Ovary (tissue), 9 donors: ENCODE measurements around the gene CIAO3. TPM values are rescaled to one million over a fixed set of nuclear protein-coding genes. Genes with fewer than 3 reads are reported as not detected.
"Not testable (repeated sequence)": the region's sequence is repeated elsewhere in the genome, so short reads cannot be mapped to it uniquely, and the experiment has no call there.

Source experiments
- DNase-seq, 5 donors: peaks; one replicate each; pipeline ENCODE4 v3.0.0-alpha.2; 2019 to 2020
- H3K27ac ChIP-seq, 2 donors: fragments of 200-600 bp; one replicate each; pipeline versions ENCODE4 v1.5.1 to v1.8.0; 2019 to 2022
- H3K27me3 ChIP-seq: fragments of 200-600 bp; one replicate; pipeline ENCODE4 v1.8.0; 2022
- H3K36me3 ChIP-seq: fragments of 200-600 bp; sonication (generic); one replicate; pipeline ENCODE4 v1.5.1; 2019
- H3K4me1 ChIP-seq: one replicate; pipeline ENCODE4 v1.8.1; 2013; ENCODE audit warnings: mild to moderate bottlenecking, moderate library complexity; ENCODE audit not compliant: insufficient read depth
- H3K4me3 ChIP-seq: fragments of 200-600 bp; sonication (generic); one replicate; pipeline ENCODE4 v1.5.1; 2017
- H3K9me3 ChIP-seq, 2 donors: fragments of 200-600 bp in 1 of 2; sonication (generic) in 1 of 2; one replicate each; pipeline versions ENCODE4 v1.5.1 to v1.8.1; 2013 to 2019; ENCODE audit warnings: mild to moderate bottlenecking in 1 of 2, moderate library complexity in 1 of 2
- EP300 ChIP-seq: sonication (generic); formaldehyde crosslinking; IDR thresholded peaks from one replicate; pipeline ENCODE4 v1.6.1; 2017; ENCODE audit warnings: antibody characterized with exemption
- POLR2A ChIP-seq: fragments of 450-650 bp; IDR thresholded peaks from one replicate; pipeline ENCODE4 v1.6.1; 2017; ENCODE audit warnings: antibody characterized with exemption, mild to moderate bottlenecking, moderate library complexity
- WGBS, 3 donors: extraction: QIAGEN DNeasy Blood & Tissue Kit in 1 of 3; methylation state at CpG; one replicate each; pipeline versions ENCODE4 v1.1.5 to v1.1.7; 2013 to 2017; 5-methylcytosine and 5-hydroxymethylcytosine counted together
- intact Hi-C, 4 donors: fragments of 100-400 bp; cut with DNase I; formaldehyde crosslinking; loops; one replicate each; pipeline versions ENCODE4 v1.11.0 to v1.15.1; 2022 to 2023
- polyA plus RNA-seq, 2 donors: library from polyadenylated mRNA; stranded (reverse); fragments of 200-250 nt in 1 of 2; fragments of 350-450 nt in 1 of 2; fragmentation: Illumina TruSeq in 1 of 2; extraction: RNeasy Lipid Tissue Mini Kit (QIAGEN cat#74804) in 1 of 2; gene quantifications; one replicate each; pipeline ENCODE4 v1.2.3, GENCODE V29; 2013 to 2014
- total RNA-seq, 7 donors: library from RNA; depleted of rRNA in 2 of 7; stranded (reverse); fragments of >200 nt in 2 of 7; fragmentation: NEBNext Ultra II Directional in 3 of 7; extraction: Animal tissue kit (Norgen Biotek cat#: 25700) in 3 of 7; gene quantifications; one replicate each; pipeline versions ENCODE4 v1.1.0 to v1.2.4, GENCODE V29; 2016 to 2023
- TF ChIP-seq, protein P1 (sequence below), 3 donors: fragments of 450-650 bp in 2 of 3; fragments of 200-600 bp in 1 of 3; IDR thresholded peaks; one replicate each; pipeline versions ENCODE4 v1.5.1 to v1.8.0; 2016 to 2022; ENCODE audit warnings: antibody characterized with exemption in 3 of 3, mild to moderate bottlenecking in 1 of 3
- donor health status: DM: no; HTN: no; CAD: no; lungs with moderate emphysema.
- donor health status: DM: no; HTN: no; CAD: no.
- donor health status: Bipolar disorder and iron deficiency.
- donor health status: DM: yes; HTN: yes; CAD: no.
- donor health status: DM: no; HTN: no; CAD: no.
- donor health status: DM: yes; HTN: yes; CAD: no.

The CIAO3 gene
- total and polyA plus RNA-seq, 9 donors: 8.5 to 32.5 (median 21.0) TPM

DNA sequence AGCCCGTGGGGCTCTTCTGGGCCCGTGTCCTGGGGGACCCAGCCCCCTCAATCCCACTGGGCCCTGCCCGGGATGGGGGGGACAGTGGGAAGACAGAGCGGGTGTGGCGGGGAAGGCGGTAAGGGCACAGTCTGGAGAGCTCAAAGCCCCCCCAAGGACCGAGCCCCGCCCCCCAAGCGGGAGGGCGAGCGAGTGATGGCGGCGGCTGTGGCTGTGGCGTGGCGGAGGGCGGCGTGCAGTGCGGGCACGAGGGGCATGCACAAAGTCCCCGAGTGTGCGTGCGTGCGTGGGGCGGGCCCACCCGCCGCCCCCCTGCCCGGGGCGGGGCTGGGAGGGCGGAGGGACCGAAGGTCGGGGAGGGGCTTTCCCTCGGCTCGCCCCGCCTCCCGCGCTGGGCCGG, 47.0 kb downstream of the CIAO3 start:
- Histone ChIP-seq H3K36me3 (no peaks in the 10 kb centered on the region), H3K9me3 (no peaks in the 10 kb centered on the region), H3K4me3 (no peak overlapping the region), H3K27me3 (no peaks in the 10 kb centered on the region), H3K27ac (no peak overlapping the region), H3K4me1 (peaks cover 19% of the 10 kb centered on the region)
- DNase-seq: no peak
- TF ChIP-seq POLR2A: no peak
- TF ChIP-seq EP300: no peak
- TF ChIP-seq, protein P1, sequence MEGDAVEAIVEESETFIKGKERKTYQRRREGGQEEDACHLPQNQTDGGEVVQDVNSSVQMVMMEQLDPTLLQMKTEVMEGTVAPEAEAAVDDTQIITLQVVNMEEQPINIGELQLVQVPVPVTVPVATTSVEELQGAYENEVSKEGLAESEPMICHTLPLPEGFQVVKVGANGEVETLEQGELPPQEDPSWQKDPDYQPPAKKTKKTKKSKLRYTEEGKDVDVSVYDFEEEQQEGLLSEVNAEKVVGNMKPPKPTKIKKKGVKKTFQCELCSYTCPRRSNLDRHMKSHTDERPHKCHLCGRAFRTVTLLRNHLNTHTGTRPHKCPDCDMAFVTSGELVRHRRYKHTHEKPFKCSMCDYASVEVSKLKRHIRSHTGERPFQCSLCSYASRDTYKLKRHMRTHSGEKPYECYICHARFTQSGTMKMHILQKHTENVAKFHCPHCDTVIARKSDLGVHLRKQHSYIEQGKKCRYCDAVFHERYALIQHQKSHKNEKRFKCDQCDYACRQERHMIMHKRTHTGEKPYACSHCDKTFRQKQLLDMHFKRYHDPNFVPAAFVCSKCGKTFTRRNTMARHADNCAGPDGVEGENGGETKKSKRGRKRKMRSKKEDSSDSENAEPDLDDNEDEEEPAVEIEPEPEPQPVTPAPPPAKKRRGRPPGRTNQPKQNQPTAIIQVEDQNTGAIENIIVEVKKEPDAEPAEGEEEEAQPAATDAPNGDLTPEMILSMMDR (IDR thresholded peaks at IDR 0.05): no peak
- intact Hi-C loops: no loop called here
- WGBS, 3 donors: 2 to 4% (median 4%) methylated on average over 15 to 37 of the region's 37 CpGs

DNA sequence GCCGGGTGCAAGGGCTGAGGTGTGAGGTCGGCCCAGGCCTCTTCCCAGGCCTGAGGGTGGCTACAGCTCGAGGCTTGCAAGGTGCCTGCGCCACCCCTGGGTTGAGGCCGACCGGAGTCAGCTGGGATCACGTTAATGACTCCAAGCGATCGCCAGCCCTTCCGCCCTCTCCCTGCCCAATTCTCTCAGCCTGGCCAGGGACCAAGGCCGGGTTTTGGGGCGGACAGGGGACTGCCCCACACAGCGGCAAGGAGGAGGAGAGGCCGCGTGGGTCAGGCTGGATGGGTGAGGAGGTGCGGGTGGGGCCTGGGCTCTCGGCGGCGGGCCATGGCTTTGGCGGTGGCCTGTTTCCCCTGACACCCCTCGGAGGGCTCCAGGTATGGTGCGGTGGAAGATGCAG, 47.4 kb downstream of the CIAO3 start:
- no peak overlapping the region for H3K4me3 ChIP-seq
- no peak overlapping the region for H3K27ac ChIP-seq
- H3K36me3 ChIP-seq: no peaks in the 10 kb centered on the region
- 23 to 35% (median 32%) methylated on average over 17 to 22 of the region's 22 CpGs for WGBS, 3 donors
- intact Hi-C loops: no loop called here
- TF ChIP-seq POLR2A (no peak), EP300 (no peak)
- TF ChIP-seq, protein P1 (IDR thresholded peaks at IDR 0.05): no peak
- peaks cover 21% of the 10 kb centered on the region for H3K4me1 ChIP-seq
- DNase-seq: no peak
- no peaks in the 10 kb centered on the region for H3K27me3 ChIP-seq
- H3K9me3 ChIP-seq: no peaks in the 10 kb centered on the region

GRCh38 chr16:692356-693108, 48.3 kb downstream of the CIAO3 start:
- no peaks in the 10 kb centered on the region for H3K36me3 ChIP-seq
- no peak overlapping the region for H3K4me3 ChIP-seq
- no peaks in the 10 kb centered on the region for H3K9me3 ChIP-seq
- TF ChIP-seq, protein P1 (IDR thresholded peaks at IDR 0.05): no peak
- TF ChIP-seq POLR2A (no peak), EP300 (no peak)
- no peaks in the 10 kb centered on the region for H3K27me3 ChIP-seq
- WGBS, 3 donors: 67 to 68% (median 68%) methylated on average over 10 of the region's 10 CpGs
- intact Hi-C loops: no loop called here
- peaks cover 21% of the 10 kb centered on the region for H3K4me1 ChIP-seq
- H3K27ac ChIP-seq: no peak overlapping the region
- DNase-seq: no peak

GRCh38 chr16:691242-691641, 49.6 kb downstream of the CIAO3 start:
- H3K27ac ChIP-seq, H3K4me3 ChIP-seq, H3K9me3 ChIP-seq, intact Hi-C loops, DNase-seq, H3K36me3 ChIP-seq, H3K27me3 ChIP-seq: not testable (repeated sequence)
- peaks cover 21% of the 10 kb centered on the region for H3K4me1 ChIP-seq
- 83 to 89% (median 84%) methylated on average over 16 of the region's 16 CpGs for WGBS, 3 donors

- no peaks in the 10 kb centered on the region for H3K36me3 ChIP-seq
- TF ChIP-seq POLR2A: no peak
- TF ChIP-seq, protein P1 (IDR thresholded peaks at IDR 0.05): no peak
- TF ChIP-seq EP300: no peak
- peaks cover 19% of the 10 kb centered on the region for H3K4me1 ChIP-seq
- no peaks in the 10 kb centered on the region for H3K27me3 ChIP-seq
- H3K27ac ChIP-seq: peak overlapping the region in 1 of 2 donors; percentile 71
- WGBS, 3 donors: 69 to 87% (median 72%) methylated on average over 25 to 26 of the region's 26 CpGs
- peak overlapping the region; percentile 96 for H3K4me3 ChIP-seq
- intact Hi-C loops: no loop called here
- peak in 1 of 5 donors; percentile 49 for DNase-seq
- no peaks in the 10 kb centered on the region for H3K9me3 ChIP-seq
These were observed 51.5 kb downstream of the CIAO3 start for GRCh38 chr16:689175-689897.
